Ectodermal cell (in vitro differentiated cells): Measurements from ENCODE around the gene CCDC106.

ENCODE experiments used
- H3K27ac ChIP-seq: 2 replicates; pipeline ENCODE4 v1.7.0; 2013; ENCODE audit warnings: mild to moderate bottlenecking, low read depth, low read length; ENCODE audit not compliant: insufficient read depth, poor library complexity, severe bottlenecking
- H3K27me3 ChIP-seq: 2 replicates; pipeline ENCODE4 v1.7.0; 2013; ENCODE audit warnings: mild to moderate bottlenecking, low read length; ENCODE audit not compliant: insufficient read depth, control insufficient read depth, poor library complexity, severe bottlenecking
- H3K36me3 ChIP-seq: one replicate; pipeline ENCODE4 v1.7.0; 2013; ENCODE audit warnings: low read length; ENCODE audit not compliant: control insufficient read depth, insufficient read depth
- H3K4me1 ChIP-seq: one replicate; pipeline ENCODE4 v1.7.0; 2013; ENCODE audit warnings: low read length; ENCODE audit not compliant: control insufficient read depth, insufficient read depth
- H3K4me3 ChIP-seq: 2 replicates; pipeline ENCODE4 v1.7.0; 2013; ENCODE audit warnings: low read depth, low read length, control low read depth; ENCODE audit not compliant: insufficient read depth
- H3K9me3 ChIP-seq: 2 replicates; pipeline ENCODE4 v1.7.0; 2013; ENCODE audit warnings: mild to moderate bottlenecking, low read length, moderate library complexity; ENCODE audit not compliant: control insufficient read depth
- WGBS, 2 experiments: methylation state at CpG; one replicate each; pipeline ENCODE4 v1.1.7; 2013; ENCODE audit warnings: missing lambda C conversion rate in 2 of 2; 5-methylcytosine and 5-hydroxymethylcytosine counted together

CCDC106 gene

GRCh38 chr19:55613930-55614710 lies 33.9 kb upstream of the CCDC106 start:
- H3K4me1 ChIP-seq, result no peaks in the 10 kb centered on the region
- WGBS, 2 experiments, result 96% methylated on average over 75 of the region's 75 CpGs
- H3K27me3 ChIP-seq, result no peaks in the 10 kb centered on the region
- no peak overlapping the region for H3K27ac ChIP-seq
- H3K4me3 ChIP-seq, result no peak overlapping the region
- peaks cover 18% of the 10 kb centered on the region for H3K36me3 ChIP-seq
- H3K9me3 ChIP-seq, result no peaks in the 10 kb centered on the region

- Histone ChIP-seq H3K27ac (no peak overlapping the region), H3K27me3 (no peaks in the 10 kb centered on the region), H3K4me3 (no peak overlapping the region), H3K4me1 (no peaks in the 10 kb centered on the region), H3K36me3 (peaks cover 14% of the 10 kb centered on the region), H3K9me3 (no peaks in the 10 kb centered on the region)
- 96 to 97% methylated on average over 95 to 98 of the region's 98 CpGs for WGBS, 2 experiments
Measured at GRCh38 chr19:55614711-55615542, 33.1 kb upstream of the CCDC106 start.

GRCh38 chr19:55615543-55616394 lies 32.2 kb upstream of the CCDC106 start:
- Histone ChIP-seq H3K9me3 (no peaks in the 10 kb centered on the region), H3K4me1 (no peaks in the 10 kb centered on the region), H3K36me3 (peaks cover 16% of the 10 kb centered on the region), H3K27ac (no peak overlapping the region), H3K27me3 (no peaks in the 10 kb centered on the region), H3K4me3 (no peak overlapping the region)
- 97% methylated on average over 88 of the region's 88 CpGs for WGBS, 2 experiments

- no peaks in the 10 kb centered on the region for H3K27me3 ChIP-seq
- H3K4me1 ChIP-seq, result no peaks in the 10 kb centered on the region
- no peaks in the 10 kb centered on the region for H3K9me3 ChIP-seq
- 97% methylated on average over 38 of the region's 38 CpGs for WGBS, 2 experiments
- H3K27ac ChIP-seq, result no peak overlapping the region
- H3K36me3 ChIP-seq, result peaks cover 22% of the 10 kb centered on the region
- no peak overlapping the region for H3K4me3 ChIP-seq
Measured at GRCh38 chr19:55616395-55616875, 31.6 kb upstream of the CCDC106 start.

- no peaks in the 10 kb centered on the region for H3K9me3 ChIP-seq
- no peak overlapping the region for H3K4me3 ChIP-seq
- H3K27me3 ChIP-seq, result no peaks in the 10 kb centered on the region
- 91 to 94% methylated on average over 8 of the region's 8 CpGs for WGBS, 2 experiments
- H3K27ac ChIP-seq, result no peak overlapping the region
- H3K36me3 ChIP-seq, result peaks cover 22% of the 10 kb centered on the region
- H3K4me1 ChIP-seq, result no peaks in the 10 kb centered on the region
Measured at GRCh38 chr19:55617426-55617825, 30.6 kb upstream of the CCDC106 start.

GRCh38 chr19:55618426-55618825 lies 29.6 kb upstream of the CCDC106 start:
- Histone ChIP-seq H3K4me3 (no peak overlapping the region), H3K4me1 (no peaks in the 10 kb centered on the region), H3K27me3 (no peaks in the 10 kb centered on the region), H3K36me3 (peaks cover 18% of the 10 kb centered on the region), H3K27ac (no peak overlapping the region), H3K9me3 (no peaks in the 10 kb centered on the region)
- WGBS, 2 experiments, result 90 to 97% methylated on average over 4 to 7 of the region's 7 CpGs

GRCh38 chr19:55619286-55619685 lies 28.7 kb upstream of the CCDC106 start:
- Histone ChIP-seq H3K27ac (no peak overlapping the region), H3K4me3 (no peak overlapping the region), H3K36me3 (peaks cover 18% of the 10 kb centered on the region), H3K4me1 (no peaks in the 10 kb centered on the region), H3K9me3 (no peaks in the 10 kb centered on the region), H3K27me3 (no peaks in the 10 kb centered on the region)
- 93 to 94% methylated on average over 3 of the region's 3 CpGs for WGBS, 2 experiments

GRCh38 chr19:55620410-55621204 lies 27.4 kb upstream of the CCDC106 start:
- H3K27ac ChIP-seq, result no peak overlapping the region
- H3K9me3 ChIP-seq, result no peaks in the 10 kb centered on the region
- 97 to 98% methylated on average over 11 to 12 of the region's 12 CpGs for WGBS, 2 experiments
- no peaks in the 10 kb centered on the region for H3K4me1 ChIP-seq
- H3K4me3 ChIP-seq, result no peak overlapping the region
- H3K27me3 ChIP-seq, result no peaks in the 10 kb centered on the region
- peaks cover 13% of the 10 kb centered on the region for H3K36me3 ChIP-seq

- WGBS, 2 experiments, result 94 to 96% methylated on average over 9 of the region's 9 CpGs
- Histone ChIP-seq H3K27ac (no peak overlapping the region), H3K27me3 (no peaks in the 10 kb centered on the region), H3K9me3 (no peaks in the 10 kb centered on the region), H3K4me3 (no peak overlapping the region), H3K36me3 (peaks cover 13% of the 10 kb centered on the region), H3K4me1 (no peaks in the 10 kb centered on the region)
Measured at GRCh38 chr19:55621205-55621672, 26.8 kb upstream of the CCDC106 start.
